ENCODE measurements around the gene TMEM200C. TPM values are rescaled to one million over a fixed set of nuclear protein-coding genes. Genes with fewer than 3 reads are reported as not detected.

The TMEM200C gene
- total and polyA plus RNA-seq, 9 of the 15 experiments (the other 6 are each of a cell fraction or from before 2014, with no cell fraction given): 0.04 TPM; not detected in 8

- TF ChIP-seq MGA (IDR thresholded peaks at IDR 0.05): no peak
Measured at GRCh38 chr18:5840547-5840946, 54.8 kb downstream of the TMEM200C start (continued).
